ENCODE data around the gene TRABD2B. TPM values are rescaled to one million over a fixed set of nuclear protein-coding genes. Genes with fewer than 3 reads are reported as not detected.

Gene TRABD2B
- total RNA-seq (2014; rRNA removed; shearing (Covaris generic)): 0.89 and 1.6 TPM in 2 replicates
- polyA plus RNA-seq (2016; fragmentation: Nextera tagmentation; extraction: Ambion mirVana): 2.0 and 2.2 TPM in 2 replicates
- long read RNA-seq, full-length matches to known transcripts: 1 of 1 reads
- long read RNA-seq, partial matches to known transcripts: 0 of 1 reads
- long read RNA-seq, other reads (novel, unspliced or antisense): 0 of 1 reads

DNA sequence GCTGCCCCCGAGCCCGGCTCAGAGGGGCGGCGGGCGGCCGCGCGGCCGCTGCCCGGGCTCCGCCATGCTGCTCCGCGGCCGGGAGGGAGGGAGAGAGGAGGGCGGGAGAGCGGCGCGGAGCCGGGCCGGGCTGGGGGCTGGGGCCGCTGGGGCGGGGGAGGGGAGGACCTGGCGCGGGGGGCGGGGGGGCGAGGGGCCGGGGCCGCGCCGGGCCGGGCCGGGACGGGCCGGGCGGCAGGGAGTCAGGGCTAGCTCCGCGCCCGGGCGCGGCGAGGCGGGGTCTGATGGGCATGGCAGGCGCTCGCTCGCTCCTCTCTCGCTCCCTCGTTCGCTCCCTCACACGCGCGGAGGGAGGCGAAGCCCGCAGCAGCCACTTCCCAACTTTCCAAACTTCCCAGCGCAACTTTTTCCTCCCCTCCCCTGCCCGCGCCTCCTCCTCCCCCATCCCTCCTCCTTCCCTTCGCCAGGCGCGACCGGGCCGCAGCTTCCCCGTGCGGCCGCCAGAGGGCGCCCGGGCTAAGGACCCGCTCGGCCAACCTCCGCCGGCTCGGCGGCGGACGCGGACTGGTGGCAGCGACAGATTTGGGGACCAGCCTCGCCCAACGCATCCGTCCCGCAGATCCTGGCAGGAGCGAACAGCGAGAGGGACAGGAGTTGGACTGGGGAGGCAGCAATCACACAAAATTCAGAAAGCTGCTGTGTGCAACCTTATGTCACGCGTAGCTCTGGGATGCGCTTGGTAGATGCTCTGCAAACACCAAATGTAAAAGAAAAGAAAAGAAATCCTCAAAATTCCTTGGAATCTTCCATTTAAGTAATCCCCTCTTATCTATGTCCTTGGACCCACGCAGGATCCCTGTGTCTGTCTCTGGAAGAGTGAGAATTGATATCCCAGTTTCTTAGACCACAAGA is at the start of gene TRABD2B:
Gene TRABD2B, minus strand, starts transcription at position 97 of the 912 bp plus-strand sequence.
- Mint-ChIP-seq H3K36me3 (ENCODE audit: low read depth) (peaks cover 4% of the 10 kb centered on the region), H3K27ac (no peak within 1 kb of the TSS), H3K27me3 (ENCODE audit: insufficient read depth, low read depth, poor library complexity) (peaks cover 24% of the 10 kb centered on the region), H3K4me3 (peak within 1 kb of the TSS; percentile 85), H3K9me3 (no peaks in the 10 kb centered on the region), H3K4me1 (peaks cover 49% of the 10 kb centered on the region)
- DNase-seq (ENCODE audit: low spot score): peak; percentile 91
- ATAC-seq: peak; percentile 56
- no peaks in the 10 kb centered on the region for H4K20me1 ChIP-seq (replicated peaks; ENCODE audit: insufficient read depth)
- no peaks in the 10 kb centered on the region for H3K36me3 ChIP-seq (ENCODE audit: insufficient read depth)
- H3K4me3 ChIP-seq: peak within 1 kb of the TSS; percentile 85
- H3K79me2 ChIP-seq (replicated peaks; ENCODE audit: insufficient read depth): peaks cover 4% of the 10 kb centered on the region; the same call in 1 of the 2 replicates
- H3F3A ChIP-seq (replicated peaks; ENCODE audit: low read depth): no peaks in the 10 kb centered on the region
- TF ChIP-seq POLR2AphosphoS5 (IDR thresholded peaks at IDR 0.05; ENCODE audit: low read depth) (peak; percentile 37; the same call in 1 of the 2 replicates), JUNB (IDR thresholded peaks at IDR 0.05; ENCODE audit: unreplicated experiment) (no peak), ZNF114 (CRISPR knock-in tag; IDR thresholded peaks at IDR 0.05) (no peak), CREB1 (CRISPR knock-in tag; IDR thresholded peaks at IDR 0.05; ENCODE audit: low read depth) (0 out of 2 replicates have a peak, but pooled peaks have one; percentile 35), NANOG (IDR thresholded peaks at IDR 0.05; ENCODE audit: borderline replicate concordance) (0 out of 2 replicates have a peak, but pooled peaks have one; percentile 33)
- TF ChIP-seq, protein P1, sequence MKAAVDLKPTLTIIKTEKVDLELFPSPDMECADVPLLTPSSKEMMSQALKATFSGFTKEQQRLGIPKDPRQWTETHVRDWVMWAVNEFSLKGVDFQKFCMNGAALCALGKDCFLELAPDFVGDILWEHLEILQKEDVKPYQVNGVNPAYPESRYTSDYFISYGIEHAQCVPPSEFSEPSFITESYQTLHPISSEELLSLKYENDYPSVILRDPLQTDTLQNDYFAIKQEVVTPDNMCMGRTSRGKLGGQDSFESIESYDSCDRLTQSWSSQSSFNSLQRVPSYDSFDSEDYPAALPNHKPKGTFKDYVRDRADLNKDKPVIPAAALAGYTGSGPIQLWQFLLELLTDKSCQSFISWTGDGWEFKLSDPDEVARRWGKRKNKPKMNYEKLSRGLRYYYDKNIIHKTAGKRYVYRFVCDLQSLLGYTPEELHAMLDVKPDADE (IDR thresholded peaks at IDR 0.05): no peak
- TF ChIP-seq, protein P2, sequence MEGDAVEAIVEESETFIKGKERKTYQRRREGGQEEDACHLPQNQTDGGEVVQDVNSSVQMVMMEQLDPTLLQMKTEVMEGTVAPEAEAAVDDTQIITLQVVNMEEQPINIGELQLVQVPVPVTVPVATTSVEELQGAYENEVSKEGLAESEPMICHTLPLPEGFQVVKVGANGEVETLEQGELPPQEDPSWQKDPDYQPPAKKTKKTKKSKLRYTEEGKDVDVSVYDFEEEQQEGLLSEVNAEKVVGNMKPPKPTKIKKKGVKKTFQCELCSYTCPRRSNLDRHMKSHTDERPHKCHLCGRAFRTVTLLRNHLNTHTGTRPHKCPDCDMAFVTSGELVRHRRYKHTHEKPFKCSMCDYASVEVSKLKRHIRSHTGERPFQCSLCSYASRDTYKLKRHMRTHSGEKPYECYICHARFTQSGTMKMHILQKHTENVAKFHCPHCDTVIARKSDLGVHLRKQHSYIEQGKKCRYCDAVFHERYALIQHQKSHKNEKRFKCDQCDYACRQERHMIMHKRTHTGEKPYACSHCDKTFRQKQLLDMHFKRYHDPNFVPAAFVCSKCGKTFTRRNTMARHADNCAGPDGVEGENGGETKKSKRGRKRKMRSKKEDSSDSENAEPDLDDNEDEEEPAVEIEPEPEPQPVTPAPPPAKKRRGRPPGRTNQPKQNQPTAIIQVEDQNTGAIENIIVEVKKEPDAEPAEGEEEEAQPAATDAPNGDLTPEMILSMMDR (conservative IDR thresholded peaks at IDR 0.05; ENCODE audit: low read depth in 2 of 2): peak; percentile 86 to 92
- H2AFZ ChIP-seq: peak within 1 kb of the TSS; percentile 89
- H3K9me2 ChIP-seq (ENCODE audit: insufficient read depth): no peaks in the 10 kb centered on the region
- peaks cover 40% of the 10 kb centered on the region for H3K27me3 ChIP-seq (ENCODE audit: insufficient read depth)
- H3K4me2 ChIP-seq: peak within 1 kb of the TSS; percentile 95
- H3K27ac ChIP-seq (ENCODE audit: low read depth): no peak within 1 kb of the TSS
- H3K4me1 ChIP-seq (ENCODE audit: insufficient read depth): peaks cover 33% of the 10 kb centered on the region

DNA sequence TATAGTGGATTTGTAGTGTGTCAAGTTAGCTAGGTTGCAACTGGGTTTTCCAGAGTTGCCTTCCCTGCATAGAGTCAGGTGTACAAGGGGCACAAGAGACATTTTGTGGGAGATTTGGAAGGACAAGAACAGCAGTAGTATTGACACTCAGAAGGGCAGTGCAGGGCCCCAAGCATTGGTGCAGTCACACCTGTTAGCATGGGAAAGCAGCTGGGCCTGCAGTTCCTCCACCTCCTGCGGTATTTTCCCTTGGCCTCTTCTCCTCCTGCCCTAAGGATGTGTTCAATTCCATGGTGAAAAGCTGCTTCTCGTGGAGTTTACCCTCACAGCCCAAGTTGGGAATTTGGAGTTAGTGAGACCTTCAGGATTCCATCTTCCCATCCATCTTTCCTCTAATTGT is 47.1 kb upstream of the TRABD2B start:
- Histone ChIP-seq H3K4me3 (no peak overlapping the region), H3K27me3 (ENCODE audit: insufficient read depth) (no peaks in the 10 kb centered on the region), H3K79me2 (replicated peaks; ENCODE audit: insufficient read depth) (no peaks in the 10 kb centered on the region), H3K4me2 (no peak overlapping the region), H3K27ac (ENCODE audit: low read depth) (no peak overlapping the region), H3F3A (replicated peaks; ENCODE audit: low read depth) (no peaks in the 10 kb centered on the region), H4K20me1 (replicated peaks; ENCODE audit: insufficient read depth) (no peaks in the 10 kb centered on the region), H3K9me2 (ENCODE audit: insufficient read depth) (no peaks in the 10 kb centered on the region), H3K4me1 (ENCODE audit: insufficient read depth) (peaks cover 23% of the 10 kb centered on the region; the same call in 1 of the 2 replicates), H3K36me3 (ENCODE audit: insufficient read depth) (no peaks in the 10 kb centered on the region), H2AFZ (no peak overlapping the region)
- no peak for DNase-seq (ENCODE audit: low spot score)
- Mint-ChIP-seq H3K27me3 (ENCODE audit: insufficient read depth, low read depth, poor library complexity) (peaks cover 10% of the 10 kb centered on the region), H3K9me3 (no peaks in the 10 kb centered on the region), H3K36me3 (ENCODE audit: low read depth) (no peaks in the 10 kb centered on the region), H3K27ac (no peak overlapping the region), H3K4me3 (no peak overlapping the region), H3K4me1 (peaks cover 32% of the 10 kb centered on the region)
- ATAC-seq: no peak
- TF ChIP-seq POLR2AphosphoS5 (IDR thresholded peaks at IDR 0.05; ENCODE audit: low read depth) (no peak), JUNB (IDR thresholded peaks at IDR 0.05; ENCODE audit: unreplicated experiment) (no peak), EZH2 (IDR thresholded peaks at IDR 0.05; ENCODE audit: low read depth, unreplicated experiment) (no peak), STAT1 (IDR thresholded peaks at IDR 0.05; ENCODE audit: unreplicated experiment) (no peak), ZNF331 (CRISPR knock-in tag; IDR thresholded peaks at IDR 0.05; ENCODE audit: low read depth) (no peak)
- TF ChIP-seq, protein P3, sequence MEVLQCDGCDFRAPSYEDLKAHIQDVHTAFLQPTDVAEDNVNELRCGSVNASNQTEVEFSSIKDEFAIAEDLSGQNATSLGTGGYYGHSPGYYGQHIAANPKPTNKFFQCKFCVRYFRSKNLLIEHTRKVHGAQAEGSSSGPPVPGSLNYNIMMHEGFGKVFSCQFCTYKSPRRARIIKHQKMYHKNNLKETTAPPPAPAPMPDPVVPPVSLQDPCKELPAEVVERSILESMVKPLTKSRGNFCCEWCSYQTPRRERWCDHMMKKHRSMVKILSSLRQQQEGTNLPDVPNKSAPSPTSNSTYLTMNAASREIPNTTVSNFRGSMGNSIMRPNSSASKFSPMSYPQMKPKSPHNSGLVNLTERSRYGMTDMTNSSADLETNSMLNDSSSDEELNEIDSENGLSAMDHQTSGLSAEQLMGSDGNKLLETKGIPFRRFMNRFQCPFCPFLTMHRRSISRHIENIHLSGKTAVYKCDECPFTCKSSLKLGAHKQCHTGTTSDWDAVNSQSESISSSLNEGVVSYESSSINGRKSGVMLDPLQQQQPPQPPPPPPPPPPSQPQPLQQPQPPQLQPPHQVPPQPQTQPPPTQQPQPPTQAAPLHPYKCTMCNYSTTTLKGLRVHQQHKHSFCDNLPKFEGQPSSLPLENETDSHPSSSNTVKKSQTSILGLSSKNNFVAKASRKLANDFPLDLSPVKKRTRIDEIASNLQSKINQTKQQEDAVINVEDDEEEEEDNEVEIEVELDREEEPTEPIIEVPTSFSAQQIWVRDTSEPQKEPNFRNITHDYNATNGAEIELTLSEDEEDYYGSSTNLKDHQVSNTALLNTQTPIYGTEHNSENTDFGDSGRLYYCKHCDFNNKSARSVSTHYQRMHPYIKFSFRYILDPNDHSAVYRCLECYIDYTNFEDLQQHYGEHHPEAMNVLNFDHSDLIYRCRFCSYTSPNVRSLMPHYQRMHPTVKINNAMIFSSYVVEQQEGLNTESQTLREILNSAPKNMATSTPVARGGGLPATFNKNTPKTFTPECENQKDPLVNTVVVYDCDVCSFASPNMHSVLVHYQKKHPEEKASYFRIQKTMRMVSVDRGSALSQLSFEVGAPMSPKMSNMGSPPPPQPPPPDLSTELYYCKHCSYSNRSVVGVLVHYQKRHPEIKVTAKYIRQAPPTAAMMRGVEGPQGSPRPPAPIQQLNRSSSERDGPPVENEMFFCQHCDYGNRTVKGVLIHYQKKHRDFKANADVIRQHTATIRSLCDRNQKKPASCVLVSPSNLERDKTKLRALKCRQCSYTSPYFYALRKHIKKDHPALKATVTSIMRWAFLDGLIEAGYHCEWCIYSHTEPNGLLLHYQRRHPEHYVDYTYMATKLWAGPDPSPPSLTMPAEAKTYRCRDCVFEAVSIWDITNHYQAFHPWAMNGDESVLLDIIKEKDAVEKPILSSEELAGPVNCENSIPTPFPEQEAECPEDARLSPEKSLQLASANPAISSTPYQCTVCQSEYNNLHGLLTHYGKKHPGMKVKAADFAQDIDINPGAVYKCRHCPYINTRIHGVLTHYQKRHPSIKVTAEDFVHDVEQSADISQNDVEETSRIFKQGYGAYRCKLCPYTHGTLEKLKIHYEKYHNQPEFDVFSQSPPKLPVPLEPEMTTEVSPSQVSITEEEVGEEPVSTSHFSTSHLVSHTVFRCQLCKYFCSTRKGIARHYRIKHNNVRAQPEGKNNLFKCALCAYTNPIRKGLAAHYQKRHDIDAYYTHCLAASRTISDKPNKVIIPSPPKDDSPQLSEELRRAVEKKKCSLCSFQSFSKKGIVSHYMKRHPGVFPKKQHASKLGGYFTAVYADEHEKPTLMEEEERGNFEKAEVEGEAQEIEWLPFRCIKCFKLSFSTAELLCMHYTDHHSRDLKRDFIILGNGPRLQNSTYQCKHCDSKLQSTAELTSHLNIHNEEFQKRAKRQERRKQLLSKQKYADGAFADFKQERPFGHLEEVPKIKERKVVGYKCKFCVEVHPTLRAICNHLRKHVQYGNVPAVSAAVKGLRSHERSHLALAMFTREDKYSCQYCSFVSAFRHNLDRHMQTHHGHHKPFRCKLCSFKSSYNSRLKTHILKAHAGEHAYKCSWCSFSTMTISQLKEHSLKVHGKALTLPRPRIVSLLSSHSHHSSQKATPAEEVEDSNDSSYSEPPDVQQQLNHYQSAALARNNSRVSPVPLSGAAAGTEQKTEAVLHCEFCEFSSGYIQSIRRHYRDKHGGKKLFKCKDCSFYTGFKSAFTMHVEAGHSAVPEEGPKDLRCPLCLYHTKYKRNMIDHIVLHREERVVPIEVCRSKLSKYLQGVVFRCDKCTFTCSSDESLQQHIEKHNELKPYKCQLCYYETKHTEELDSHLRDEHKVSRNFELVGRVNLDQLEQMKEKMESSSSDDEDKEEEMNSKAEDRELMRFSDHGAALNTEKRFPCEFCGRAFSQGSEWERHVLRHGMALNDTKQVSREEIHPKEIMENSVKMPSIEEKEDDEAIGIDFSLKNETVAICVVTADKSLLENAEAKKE (CRISPR knock-in tag; IDR thresholded peaks at IDR 0.05): no peak
